ENCODE measurements around the gene PAPLN. TPM values are rescaled to one million over a fixed set of nuclear protein-coding genes. Genes with fewer than 3 reads are reported as not detected.

PAPLN gene
- total RNA-seq, 1 experiment from 2014 or later, result 3.0 TPM

GRCh38 chr14:73249108-73249507, 11.8 kb downstream of the PAPLN start:
- H3K9me3 Mint-ChIP-seq (ENCODE audit: unreplicated experiment), result no peaks in the 10 kb centered on the region
- no peaks in the 10 kb centered on the region for H3K4me1 Mint-ChIP-seq (ENCODE audit: low read depth, unreplicated experiment)
- no peak overlapping the region for H3K27ac Mint-ChIP-seq (ENCODE audit: unreplicated experiment)
- TF ChIP-seq CTCF (IDR thresholded peaks at IDR 0.05; ENCODE audit: insufficient read depth in 1 of 2, low read depth in 1 of 2, low read length in 1 of 2, severe bottlenecking in 1 of 2, unreplicated experiment in 1 of 2), result no peak
- Histone ChIP-seq H3K4me1 (no peaks in the 10 kb centered on the region), H3K9me3 (no peaks in the 10 kb centered on the region), H3K4me3 (ENCODE audit: low read depth, low read length) (no peak overlapping the region), H3K27me3 (replicated peaks; ENCODE audit: control insufficient read depth, insufficient read depth, low read length) (no peaks in the 10 kb centered on the region), H3K36me3 (ENCODE audit: control insufficient read depth, insufficient read depth, low read length) (no peaks in the 10 kb centered on the region)
- no peaks in the 10 kb centered on the region for H3K36me3 Mint-ChIP-seq (ENCODE audit: insufficient read depth, unreplicated experiment)
- BruUV-seq (replicated peaks), result no TSS peak
- H3K27me3 Mint-ChIP-seq (ENCODE audit: insufficient read depth, unreplicated experiment), result no peaks in the 10 kb centered on the region
- no peak for DNase-seq
- H3K4me3 Mint-ChIP-seq (ENCODE audit: unreplicated experiment), result no peak overlapping the region
- ChIA-PET POLR2A (no interaction called here), CTCF (no interaction called here)
- intact Hi-C loops (cut with micrococcal nuclease; ENCODE audit: unreplicated experiment), result no loop called here

GRCh38 chr14:73249564-73250316, 12.4 kb downstream of the PAPLN start:
- ChIA-PET CTCF (no interaction called here), POLR2A (no interaction called here)

GRCh38 chr14:73250317-73250713, 13.0 kb downstream of the PAPLN start:
- Mint-ChIP-seq H3K27me3 (ENCODE audit: insufficient read depth, unreplicated experiment) (no peaks in the 10 kb centered on the region), H3K9me3 (ENCODE audit: unreplicated experiment) (no peaks in the 10 kb centered on the region), H3K4me3 (ENCODE audit: unreplicated experiment) (no peak overlapping the region), H3K36me3 (ENCODE audit: insufficient read depth, unreplicated experiment) (no peaks in the 10 kb centered on the region), H3K4me1 (ENCODE audit: low read depth, unreplicated experiment) (no peaks in the 10 kb centered on the region), H3K27ac (ENCODE audit: unreplicated experiment) (no peak overlapping the region)
- Histone ChIP-seq H3K9me3 (no peaks in the 10 kb centered on the region), H3K4me3 (ENCODE audit: low read depth, low read length) (no peak overlapping the region), H3K27me3 (replicated peaks; ENCODE audit: control insufficient read depth, insufficient read depth, low read length) (no peaks in the 10 kb centered on the region), H3K4me1 (no peaks in the 10 kb centered on the region), H3K36me3 (ENCODE audit: control insufficient read depth, insufficient read depth, low read length) (no peaks in the 10 kb centered on the region)
- TF ChIP-seq CTCF (IDR thresholded peaks at IDR 0.05; ENCODE audit: insufficient read depth in 1 of 2, low read depth in 1 of 2, low read length in 1 of 2, severe bottlenecking in 1 of 2, unreplicated experiment in 1 of 2), result no peak
- POLR2A ChIA-PET, result no interaction called here
- CTCF ChIA-PET, result no interaction called here
- intact Hi-C loops (cut with micrococcal nuclease; ENCODE audit: unreplicated experiment), result no loop called here
- no peak for DNase-seq
- BruUV-seq (replicated peaks), result no TSS peak

More at GRCh38 chr14:73249564-73250316, 12.4 kb downstream of the PAPLN start:
- Histone ChIP-seq H3K4me1 (no peaks in the 10 kb centered on the region), H3K27me3 (replicated peaks; ENCODE audit: control insufficient read depth, insufficient read depth, low read length) (no peaks in the 10 kb centered on the region), H3K4me3 (ENCODE audit: low read depth, low read length) (no peak overlapping the region), H3K9me3 (no peaks in the 10 kb centered on the region), H3K36me3 (ENCODE audit: control insufficient read depth, insufficient read depth, low read length) (no peaks in the 10 kb centered on the region)
- no peaks in the 10 kb centered on the region for H3K36me3 Mint-ChIP-seq (ENCODE audit: insufficient read depth, unreplicated experiment)
- BruUV-seq (replicated peaks), result no TSS peak
- no peak overlapping the region for H3K4me3 Mint-ChIP-seq (ENCODE audit: unreplicated experiment)
- H3K9me3 Mint-ChIP-seq (ENCODE audit: unreplicated experiment), result no peaks in the 10 kb centered on the region
- no peak for DNase-seq
- H3K4me1 Mint-ChIP-seq (ENCODE audit: low read depth, unreplicated experiment), result no peaks in the 10 kb centered on the region
- no peaks in the 10 kb centered on the region for H3K27me3 Mint-ChIP-seq (ENCODE audit: insufficient read depth, unreplicated experiment)
- TF ChIP-seq CTCF (IDR thresholded peaks at IDR 0.05; ENCODE audit: insufficient read depth in 1 of 2, low read depth in 1 of 2, low read length in 1 of 2, severe bottlenecking in 1 of 2, unreplicated experiment in 1 of 2), result no peak
- intact Hi-C loops (cut with micrococcal nuclease; ENCODE audit: unreplicated experiment), result no loop called here
- no peak overlapping the region for H3K27ac Mint-ChIP-seq (ENCODE audit: unreplicated experiment)
